ENCODE results near the gene ENAH.
"Not testable (repeated sequence)": the region's sequence is repeated elsewhere in the genome, so short reads cannot be mapped to it uniquely, and the experiment has no call there.

The ENAH gene

GRCh38 chr1:225473266-225473665 is 179.7 kb downstream of the ENAH start:
- intact Hi-C loops (cut with DNase I) = not testable (repeated sequence)
- peak in 28 of 42 donors; percentile 30 to 73 (median 55) for DNase-seq

DNA sequence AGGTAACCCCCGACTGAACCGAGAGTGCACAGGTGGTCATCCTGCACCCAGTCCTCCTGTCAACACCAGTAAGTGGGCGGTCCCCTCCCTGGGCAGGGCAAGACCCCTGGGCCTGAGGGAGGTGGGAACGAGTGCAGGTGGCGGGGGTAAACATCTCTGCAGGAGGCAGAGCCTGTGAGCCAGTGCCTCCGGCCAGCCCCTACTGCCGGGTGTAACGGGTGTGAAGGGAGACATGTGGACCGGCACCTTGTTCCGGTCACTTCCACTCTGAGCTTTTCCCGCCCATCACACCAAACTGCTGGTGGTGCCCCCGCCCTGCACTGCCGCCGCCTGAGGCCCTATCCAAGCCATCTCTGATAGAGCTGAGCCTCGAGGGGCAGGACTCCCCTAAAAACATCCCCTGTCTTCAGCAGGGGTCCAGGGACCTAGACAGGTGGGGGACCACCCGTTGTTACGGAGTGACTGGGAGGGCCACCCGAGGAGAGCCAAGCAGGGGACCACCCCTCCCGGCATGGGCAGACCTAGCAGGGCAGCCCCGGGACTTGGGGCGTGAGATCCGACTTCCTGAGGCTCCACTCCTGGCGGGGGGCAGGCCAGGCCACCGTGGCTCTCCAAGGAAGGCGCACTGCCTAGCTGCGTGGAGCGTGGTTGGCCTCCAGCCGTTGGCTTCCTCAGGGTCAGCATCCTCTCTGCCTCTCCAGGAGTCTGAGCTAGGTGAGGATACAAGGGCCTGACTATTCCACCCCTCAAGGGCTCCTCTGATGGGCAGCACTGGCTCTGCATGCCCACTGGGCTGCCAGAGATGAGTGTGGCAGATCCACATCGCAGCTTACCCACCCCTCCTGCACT is 181.2 kb downstream of the ENAH start:
- DNase-seq = peak in 11 of 42 donors; percentile 5 to 42 (median 19)
- intact Hi-C loops (cut with DNase I) = no loop called here

- intact Hi-C loops (cut with DNase I) = no loop called here
- peak in 4 of 42 donors; percentile 6 to 35 (median 10) for DNase-seq
Observed at GRCh38 chr1:225471109-225471452, 181.8 kb downstream of the ENAH start.

- intact Hi-C loops (cut with DNase I) = no loop called here
- DNase-seq = peak in 9 of 42 donors; percentile 3 to 39 (median 15)
Observed at GRCh38 chr1:225470211-225471108, 182.5 kb downstream of the ENAH start.

DNA sequence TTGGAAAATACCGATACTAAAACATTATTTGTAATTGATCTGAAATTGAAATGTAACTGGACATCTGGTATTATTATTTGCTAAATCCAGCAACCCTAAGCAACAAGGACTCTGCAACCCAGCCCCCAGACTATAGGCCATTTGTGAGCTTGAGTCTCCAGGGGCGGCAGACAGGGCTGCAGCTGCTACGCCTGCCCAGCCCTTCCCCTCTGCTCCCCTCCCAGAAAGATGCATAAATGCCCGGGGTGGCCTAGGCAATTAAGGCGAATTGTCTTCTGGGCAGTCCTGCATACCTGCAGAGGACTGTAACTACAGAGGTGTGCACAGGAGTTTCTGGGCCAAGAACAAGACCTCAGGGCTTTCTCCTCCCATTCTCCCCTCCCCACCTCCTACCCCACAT is 183.9 kb downstream of the ENAH start:
- DNase-seq = peak in 1 of 42 donors; percentile 6
- intact Hi-C loops (cut with DNase I) = no loop called here

DNA sequence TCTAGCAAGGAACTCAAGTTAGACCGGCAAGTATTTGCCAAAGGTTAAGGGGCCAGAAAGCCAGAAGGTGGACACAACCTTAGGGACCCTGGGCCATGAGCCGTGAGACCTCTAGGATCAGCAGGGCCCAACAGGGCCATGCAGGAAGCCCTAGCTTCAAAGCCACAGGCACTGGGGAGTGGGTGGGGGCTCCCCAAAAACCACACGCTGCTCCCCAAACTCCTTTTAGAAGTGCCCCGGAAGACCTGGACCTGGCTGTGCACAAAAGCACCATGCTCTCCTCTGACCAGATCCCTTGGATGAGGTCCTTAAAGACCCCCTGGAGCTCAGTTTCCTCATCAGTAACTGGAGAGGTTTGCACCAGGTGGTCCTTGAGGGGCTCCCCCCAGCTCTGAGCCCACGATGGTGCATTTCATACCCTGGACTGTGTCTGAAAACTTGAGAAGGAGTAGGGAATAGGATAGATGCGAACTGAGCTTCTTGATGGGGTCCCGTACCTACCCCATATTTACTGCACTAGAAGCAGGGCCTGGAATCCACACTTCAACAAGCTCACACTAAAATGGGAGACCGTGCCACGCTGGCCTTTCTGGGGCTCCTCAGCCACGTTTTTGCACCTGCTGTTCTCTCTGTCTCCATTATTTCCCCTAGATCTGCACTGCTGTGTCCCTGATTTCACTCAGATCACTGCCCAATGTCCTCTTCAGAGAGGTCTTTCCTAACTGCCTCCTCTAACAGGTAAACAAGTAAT is 184.5 kb downstream of the ENAH start:
- intact Hi-C loops (cut with DNase I) = no loop called here
- no peak for DNase-seq

DNA sequence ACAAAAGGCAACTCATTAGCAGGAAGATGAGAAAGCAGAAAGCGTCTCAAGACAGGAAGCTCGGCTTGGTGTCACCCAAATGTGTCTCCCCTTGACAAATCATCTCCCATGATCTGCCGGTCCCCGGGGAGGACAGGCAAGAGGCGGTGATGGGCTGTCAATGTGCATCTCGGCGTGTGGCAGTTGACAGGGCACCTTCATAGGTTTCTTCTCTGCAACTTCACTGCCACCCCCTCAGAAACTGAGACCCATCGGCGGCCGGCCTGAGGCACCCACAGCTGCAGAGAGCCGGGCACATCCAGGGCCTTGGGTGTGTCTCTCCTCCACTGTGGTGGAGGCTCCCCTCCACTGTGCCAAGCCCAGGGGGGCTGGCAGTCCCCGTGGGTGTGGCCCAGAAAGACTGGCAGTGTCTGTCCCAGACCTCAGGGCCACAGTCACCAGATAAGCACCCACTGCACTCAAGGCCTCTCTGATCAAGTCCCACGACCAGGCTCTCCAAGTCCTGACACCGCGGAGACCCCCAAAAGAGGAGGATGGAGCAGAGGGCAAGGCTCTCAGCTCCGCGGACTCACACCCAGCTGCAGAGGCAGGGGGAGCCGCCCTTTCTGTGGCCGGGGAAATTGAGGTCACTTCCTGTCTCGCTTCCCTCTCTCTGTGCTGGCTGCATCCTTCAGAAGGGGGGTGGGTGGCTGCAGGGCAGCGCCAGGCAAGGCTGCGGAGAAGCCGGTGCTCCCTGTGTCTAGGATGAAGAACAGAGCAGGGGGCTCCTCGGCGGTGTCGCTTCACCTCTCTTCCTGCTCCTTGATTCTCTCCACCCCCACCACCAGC is 185.5 kb downstream of the ENAH start:
- intact Hi-C loops (cut with DNase I) = no loop called here
- peak in 34 of 42 donors; percentile 21 to 70 (median 50) for DNase-seq

GRCh38 chr1:225466848-225467192 is 186.1 kb downstream of the ENAH start:
- DNase-seq = no peak
- intact Hi-C loops (cut with DNase I) = no loop called here

GRCh38 chr1:225465793-225466517 is 187.0 kb downstream of the ENAH start:
- intact Hi-C loops (cut with DNase I) = no loop called here
- no peak for DNase-seq

DNA sequence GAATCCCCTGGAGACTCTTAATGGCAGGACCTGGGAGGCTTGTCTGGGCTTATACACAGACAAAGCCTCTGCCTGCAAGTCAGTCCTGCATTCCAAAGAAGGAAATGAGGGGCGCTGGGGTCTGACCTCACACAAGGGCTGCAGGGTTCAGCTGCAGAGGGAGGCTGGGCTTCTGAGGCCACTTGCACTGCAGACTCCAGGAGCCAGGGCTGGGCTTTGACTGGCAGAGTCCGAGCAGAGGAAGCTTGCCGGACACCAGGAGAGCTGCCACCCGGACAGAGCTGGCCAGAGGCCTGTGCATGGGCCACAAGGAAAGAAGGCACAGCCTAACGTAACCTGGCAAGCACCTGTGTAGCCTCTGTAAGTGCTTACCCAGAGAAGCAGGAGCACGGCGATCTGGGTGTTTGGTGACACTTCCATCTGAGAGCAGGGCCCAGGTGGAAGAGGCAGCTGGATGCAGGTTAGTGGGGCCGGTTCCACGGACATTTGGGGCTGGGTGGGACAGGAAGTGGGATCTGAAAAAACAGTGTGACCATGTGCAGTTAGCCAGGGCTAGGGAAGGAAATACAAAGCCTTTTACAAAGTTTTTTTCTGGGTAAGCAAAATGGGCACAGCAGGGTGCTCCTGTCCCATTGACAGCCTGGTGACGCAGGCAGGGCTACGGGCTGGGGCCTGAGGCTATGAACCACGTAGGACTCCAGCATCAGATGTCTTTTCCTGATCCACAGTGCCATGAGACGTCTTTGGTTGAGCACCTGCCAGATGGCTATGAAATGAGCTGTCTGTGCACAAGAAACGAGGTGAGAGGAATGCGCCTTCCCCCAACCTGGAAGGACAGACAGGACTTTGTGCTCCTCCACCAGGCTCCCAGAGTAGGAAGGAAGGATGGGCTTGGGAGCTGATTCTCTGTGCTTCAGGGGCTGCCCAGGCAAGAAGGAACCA is 187.8 kb downstream of the ENAH start:
- DNase-seq = no peak

DNA sequence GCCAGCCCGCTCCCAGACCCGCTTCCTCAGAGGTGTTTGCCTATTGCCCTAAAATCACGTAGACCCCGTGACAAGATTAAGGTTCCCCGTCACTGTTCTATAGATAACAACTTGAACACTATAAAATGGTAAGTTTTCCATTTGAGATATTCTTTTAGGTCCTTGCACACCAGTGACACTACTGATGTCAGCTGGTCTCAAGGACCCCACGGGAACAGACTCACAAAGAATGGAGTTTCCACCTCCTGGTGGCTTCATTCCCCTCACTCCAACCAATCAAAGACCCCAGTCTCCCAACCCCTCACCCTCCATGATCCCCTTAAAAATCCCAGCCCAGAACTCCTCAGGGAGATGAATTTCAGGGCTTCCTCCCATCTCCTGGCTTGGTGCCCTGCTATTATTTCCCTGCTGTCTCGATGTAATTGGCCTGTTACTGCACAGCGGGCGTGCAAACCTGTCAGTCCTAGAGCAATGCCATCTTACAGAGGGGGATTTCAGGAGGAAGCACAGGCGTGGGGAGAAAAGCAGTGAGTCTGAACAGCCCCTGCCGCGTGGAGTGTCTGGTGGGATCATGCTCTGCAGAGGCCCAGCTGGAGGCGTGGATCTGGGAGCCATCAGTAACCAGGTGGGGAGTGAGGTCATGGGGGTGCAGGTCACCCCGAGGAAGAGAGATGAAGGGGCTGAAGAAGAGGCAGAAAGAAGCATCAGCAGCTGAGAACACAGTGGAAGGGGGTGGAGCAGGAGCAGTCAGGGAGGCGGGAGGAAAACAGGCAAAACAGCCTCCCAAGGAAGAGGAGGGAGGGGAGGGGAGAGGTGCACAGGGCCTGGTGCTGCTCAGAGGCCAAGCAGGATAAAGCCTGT is 190.0 kb downstream of the ENAH start:
- DNase-seq = no peak
- intact Hi-C loops (cut with DNase I) = no loop called here

More for the DNA sequence above, 187.8 kb downstream of the ENAH start:
- intact Hi-C loops (cut with DNase I) = no loop called here

GRCh38 chr1:225462429-225462713 is 190.6 kb downstream of the ENAH start:
- DNase-seq = no peak
- intact Hi-C loops (cut with DNase I) = no loop called here

GRCh38 chr1:225461533-225462428 is 191.1 kb downstream of the ENAH start:
- DNase-seq = no peak

GRCh38 chr1:225460737-225461532 is 192.0 kb downstream of the ENAH start:
- intact Hi-C loops (cut with DNase I) = no loop called here

More at GRCh38 chr1:225461533-225462428, 191.1 kb downstream of the ENAH start:
- intact Hi-C loops (cut with DNase I) = no loop called here

More at GRCh38 chr1:225460737-225461532, 192.0 kb downstream of the ENAH start:
- no peak for DNase-seq

Measured in head of caudate nucleus (tissue), 42 donors.